Mesendoderm (in vitro differentiated cells): Measurements from ENCODE around the gene OXSR1.
A peak's percentile ranks its signal among the peaks of the same experiment; 100 is the strongest.

Experiments used
- DNase-seq: peaks from one replicate; pipeline ENCODE4 v3.0.0; 2013
- H2AK5ac ChIP-seq: 2 replicates; pipeline ENCODE4 v1.6.1; 2013; ENCODE audit warnings: low read length, inconsistent platforms
- H2BK120ac ChIP-seq: 2 replicates; pipeline ENCODE4 v1.6.1; 2013; ENCODE audit warnings: low read depth, mild to moderate bottlenecking, low read length, moderate library complexity, mixed read lengths
- H2BK15ac ChIP-seq: replicated peaks from 2 replicates; pipeline ENCODE4 v1.6.1; 2013; ENCODE audit warnings: low read depth, mild to moderate bottlenecking, moderate library complexity
- H2BK5ac ChIP-seq: 2 replicates; pipeline ENCODE4 v1.6.1; 2013; ENCODE audit warnings: low read length, inconsistent platforms
- H3K18ac ChIP-seq: 2 replicates; pipeline ENCODE4 v1.6.1; 2013; ENCODE audit warnings: mild to moderate bottlenecking, low read length, mixed read lengths
- H3K23ac ChIP-seq: one replicate; pipeline ENCODE4 v1.6.1; 2013; ENCODE audit warnings: low read length
- H3K27ac ChIP-seq: 2 replicates; pipeline ENCODE4 v1.5.1; 2013; ENCODE audit warnings: low read depth, mild to moderate bottlenecking, inconsistent platforms, low read length, moderate library complexity
- H3K27me3 ChIP-seq: 2 replicates; pipeline ENCODE4 v1.6.1; 2013; ENCODE audit warnings: low read length, control low read depth, mild to moderate bottlenecking, inconsistent platforms; ENCODE audit not compliant: insufficient read depth, poor library complexity
- H3K36me3 ChIP-seq: 2 replicates; pipeline ENCODE4 v1.6.1; 2013; ENCODE audit warnings: low read length, inconsistent platforms; ENCODE audit not compliant: control insufficient read depth, insufficient read depth
- H3K4ac ChIP-seq: one replicate; pipeline ENCODE4 v1.6.1; 2013; ENCODE audit warnings: low read depth, mild to moderate bottlenecking, low read length, moderate library complexity
- H3K4me1 ChIP-seq: 2 replicates; pipeline ENCODE4 v1.6.1; 2013; ENCODE audit warnings: low read depth, low read length, inconsistent platforms; ENCODE audit not compliant: control insufficient read depth
- H3K4me2 ChIP-seq: 2 replicates; pipeline ENCODE4 v1.6.1; 2013; ENCODE audit warnings: low read length
- H3K4me3 ChIP-seq: 2 replicates; pipeline ENCODE4 v1.5.1; 2013; ENCODE audit warnings: mild to moderate bottlenecking, low read length
- H3K56ac ChIP-seq: one replicate; pipeline ENCODE4 v1.6.1; 2013; ENCODE audit warnings: low read length
- H3K79me1 ChIP-seq: 2 replicates; pipeline ENCODE4 v1.6.1; 2013; ENCODE audit warnings: low read length, inconsistent platforms
- H3K79me2 ChIP-seq: 2 replicates; pipeline ENCODE4 v1.6.1; 2013; ENCODE audit warnings: mild to moderate bottlenecking, low read length; ENCODE audit not compliant: control insufficient read depth, insufficient read depth
- H3K9ac ChIP-seq: 2 replicates; pipeline ENCODE4 v1.6.1; 2013; ENCODE audit warnings: low read length, inconsistent platforms
- H4K5ac ChIP-seq: one replicate; pipeline ENCODE4 v1.6.1; 2013; ENCODE audit warnings: low read length
- H4K8ac ChIP-seq: one replicate; pipeline ENCODE4 v1.6.1; 2013; ENCODE audit warnings: low read depth, mild to moderate bottlenecking, control low read depth, low read length, moderate library complexity
- WGBS: extraction: QIAGEN DNeasy Blood & Tissue Kit; methylation state at CpG from one replicate; pipeline ENCODE4 v1.1.7; 2013; ENCODE audit warnings: low lambda C conversion rate, missing lambda C conversion rate; ENCODE audit not compliant: insufficient coverage; ENCODE audit errors: extremely low coverage; 5-methylcytosine and 5-hydroxymethylcytosine counted together

The OXSR1 gene

GRCh38 chr3:38260474-38260873, 95.1 kb downstream of the OXSR1 start:
- Histone ChIP-seq H3K56ac (no peak overlapping the region), H3K4me3 (no peak overlapping the region), H4K8ac (no peak overlapping the region), H3K23ac (no peak overlapping the region), H2BK120ac (no peak overlapping the region), H3K79me2 (no peaks in the 10 kb centered on the region), H3K27ac (no peak overlapping the region), H3K4me2 (no peak overlapping the region), H3K4me1 (no peaks in the 10 kb centered on the region), H2BK15ac (no peak overlapping the region), H2BK5ac (no peak overlapping the region), H3K36me3 (no peaks in the 10 kb centered on the region), H2AK5ac (no peak overlapping the region), H3K18ac (no peak overlapping the region), H3K79me1 (no peaks in the 10 kb centered on the region), H3K27me3 (no peaks in the 10 kb centered on the region), H3K4ac (no peak overlapping the region), H4K5ac (no peak overlapping the region), H3K9ac (no peak overlapping the region)
- DNase-seq: no peak
- WGBS: no CpG with 5 or more reads among the region's 2 CpGs

- no peaks in the 10 kb centered on the region for H3K27me3 ChIP-seq
- H2BK15ac ChIP-seq: no peak overlapping the region
- H3K27ac ChIP-seq: no peak overlapping the region
- no peak overlapping the region for H4K8ac ChIP-seq
- H2BK5ac ChIP-seq: no peak overlapping the region
- no peak overlapping the region for H2BK120ac ChIP-seq
- H3K9ac ChIP-seq: no peak overlapping the region
- H3K23ac ChIP-seq: no peak overlapping the region
- no peak overlapping the region for H3K4ac ChIP-seq
- no peak overlapping the region for H3K18ac ChIP-seq
- H4K5ac ChIP-seq: no peak overlapping the region
- H3K79me2 ChIP-seq: no peaks in the 10 kb centered on the region
- H3K56ac ChIP-seq: no peak overlapping the region
- H3K4me1 ChIP-seq: no peaks in the 10 kb centered on the region
- H3K79me1 ChIP-seq: no peaks in the 10 kb centered on the region
- H3K36me3 ChIP-seq: no peaks in the 10 kb centered on the region
- DNase-seq: no peak
- H3K4me3 ChIP-seq: no peak overlapping the region
- H2AK5ac ChIP-seq: no peak overlapping the region
- no peak overlapping the region for H3K4me2 ChIP-seq
- no CpG with 5 or more reads among the region's 1 CpG for WGBS
Measured at GRCh38 chr3:38264353-38264771, 99.0 kb downstream of the OXSR1 start.

- Histone ChIP-seq H3K79me2 (no peaks in the 10 kb centered on the region), H3K4me3 (no peak overlapping the region), H3K56ac (no peak overlapping the region), H2BK5ac (no peak overlapping the region), H2BK15ac (no peak overlapping the region), H3K4me1 (no peaks in the 10 kb centered on the region), H3K27me3 (no peaks in the 10 kb centered on the region), H2BK120ac (no peak overlapping the region), H4K5ac (no peak overlapping the region), H3K18ac (no peak overlapping the region), H3K23ac (no peak overlapping the region), H3K4ac (no peak overlapping the region), H3K4me2 (no peak overlapping the region), H3K9ac (no peak overlapping the region), H4K8ac (no peak overlapping the region), H3K36me3 (no peaks in the 10 kb centered on the region), H2AK5ac (no peak overlapping the region), H3K27ac (no peak overlapping the region), H3K79me1 (no peaks in the 10 kb centered on the region)
- WGBS: no CpG with 5 or more reads among the region's 1 CpG
- DNase-seq: no peak
Measured at GRCh38 chr3:38264779-38265178, 99.4 kb downstream of the OXSR1 start.

- Histone ChIP-seq H3K27ac (no peak within 1 kb of the TSS), H3K9ac (no peak within 1 kb of the TSS), H3K79me1 (no peaks in the 10 kb centered on the region), H3K4me3 (no peak within 1 kb of the TSS), H3K4ac (no peak within 1 kb of the TSS), H2AK5ac (no peak within 1 kb of the TSS), H2BK120ac (no peak within 1 kb of the TSS), H3K56ac (no peak within 1 kb of the TSS), H3K23ac (no peak within 1 kb of the TSS), H3K79me2 (no peaks in the 10 kb centered on the region), H3K4me1 (no peaks in the 10 kb centered on the region), H3K18ac (no peak within 1 kb of the TSS), H4K8ac (no peak within 1 kb of the TSS), H3K27me3 (no peaks in the 10 kb centered on the region), H3K4me2 (no peak within 1 kb of the TSS), H2BK5ac (no peak within 1 kb of the TSS), H2BK15ac (no peak within 1 kb of the TSS), H4K5ac (no peak within 1 kb of the TSS), H3K36me3 (no peaks in the 10 kb centered on the region)
- DNase-seq: no peak
- WGBS: no CpG with 5 or more reads among the region's 9 CpGs
Measured at GRCh38 chr3:38265604-38266307, 100.4 kb downstream of the OXSR1 start, which contains the start of gene SLC22A13. Gene SLC22A13, plus strand, starts transcription at chr3:38265812. Its CDS starts 49 bp downstream, at chr3:38265861.

- H3K27me3 ChIP-seq: no peaks in the 10 kb centered on the region
- no peaks in the 10 kb centered on the region for H3K36me3 ChIP-seq
- no peak overlapping the region for H3K4ac ChIP-seq
- no peaks in the 10 kb centered on the region for H3K79me2 ChIP-seq
- WGBS: no CpG with 5 or more reads among the region's 1 CpG
- H3K9ac ChIP-seq: no peak overlapping the region
- no peak overlapping the region for H4K5ac ChIP-seq
- H3K79me1 ChIP-seq: no peaks in the 10 kb centered on the region
- H3K23ac ChIP-seq: no peak overlapping the region
- no peak overlapping the region for H3K18ac ChIP-seq
- no peak overlapping the region for H3K4me3 ChIP-seq
- DNase-seq: no peak
- no peaks in the 10 kb centered on the region for H3K4me1 ChIP-seq
- H4K8ac ChIP-seq: no peak overlapping the region
- H2BK15ac ChIP-seq: no peak overlapping the region
- H2BK120ac ChIP-seq: no peak overlapping the region
- H2AK5ac ChIP-seq: no peak overlapping the region
- no peak overlapping the region for H2BK5ac ChIP-seq
- H3K4me2 ChIP-seq: no peak overlapping the region
- H3K27ac ChIP-seq: no peak overlapping the region
- H3K56ac ChIP-seq: no peak overlapping the region
Measured at GRCh38 chr3:38266810-38267209, 101.5 kb downstream of the OXSR1 start.

- Histone ChIP-seq H3K79me1 (no peaks in the 10 kb centered on the region), H3K36me3 (no peaks in the 10 kb centered on the region), H3K4me1 (no peaks in the 10 kb centered on the region), H3K79me2 (no peaks in the 10 kb centered on the region), H3K4me2 (no peak overlapping the region), H3K23ac (no peak overlapping the region), H4K8ac (no peak overlapping the region), H3K27me3 (no peaks in the 10 kb centered on the region), H3K56ac (no peak overlapping the region), H3K27ac (no peak overlapping the region), H3K4me3 (no peak overlapping the region), H3K9ac (no peak overlapping the region), H2BK120ac (no peak overlapping the region), H4K5ac (no peak overlapping the region), H2BK15ac (no peak overlapping the region), H3K18ac (no peak overlapping the region), H3K4ac (no peak overlapping the region), H2AK5ac (no peak overlapping the region), H2BK5ac (no peak overlapping the region)
- no CpG with 5 or more reads among the region's 2 CpGs for WGBS
- DNase-seq: peak; percentile 28
Measured at GRCh38 chr3:38267662-38268061, 102.3 kb downstream of the OXSR1 start.
